GM20000 (cell line): ENCODE results near the gene TBC1D5.

Experiments used
- DNase-seq: peaks from one replicate; pipeline ENCODE4 v3.0.0; 2012; ENCODE audit warnings: low spot score
- TF ChIP-seq, protein P1 (sequence below): IDR thresholded peaks from 2 replicates; pipeline ENCODE4 v1.5.1; 2012; ENCODE audit warnings: mild to moderate bottlenecking, control low read depth; ENCODE audit errors: extremely low read depth, missing control alignments

TBC1D5 gene

GRCh38 chr3:17320266-17320665, 422.2 kb downstream of the TBC1D5 start:
- TF ChIP-seq, protein P1, sequence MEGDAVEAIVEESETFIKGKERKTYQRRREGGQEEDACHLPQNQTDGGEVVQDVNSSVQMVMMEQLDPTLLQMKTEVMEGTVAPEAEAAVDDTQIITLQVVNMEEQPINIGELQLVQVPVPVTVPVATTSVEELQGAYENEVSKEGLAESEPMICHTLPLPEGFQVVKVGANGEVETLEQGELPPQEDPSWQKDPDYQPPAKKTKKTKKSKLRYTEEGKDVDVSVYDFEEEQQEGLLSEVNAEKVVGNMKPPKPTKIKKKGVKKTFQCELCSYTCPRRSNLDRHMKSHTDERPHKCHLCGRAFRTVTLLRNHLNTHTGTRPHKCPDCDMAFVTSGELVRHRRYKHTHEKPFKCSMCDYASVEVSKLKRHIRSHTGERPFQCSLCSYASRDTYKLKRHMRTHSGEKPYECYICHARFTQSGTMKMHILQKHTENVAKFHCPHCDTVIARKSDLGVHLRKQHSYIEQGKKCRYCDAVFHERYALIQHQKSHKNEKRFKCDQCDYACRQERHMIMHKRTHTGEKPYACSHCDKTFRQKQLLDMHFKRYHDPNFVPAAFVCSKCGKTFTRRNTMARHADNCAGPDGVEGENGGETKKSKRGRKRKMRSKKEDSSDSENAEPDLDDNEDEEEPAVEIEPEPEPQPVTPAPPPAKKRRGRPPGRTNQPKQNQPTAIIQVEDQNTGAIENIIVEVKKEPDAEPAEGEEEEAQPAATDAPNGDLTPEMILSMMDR = no peak

DNA sequence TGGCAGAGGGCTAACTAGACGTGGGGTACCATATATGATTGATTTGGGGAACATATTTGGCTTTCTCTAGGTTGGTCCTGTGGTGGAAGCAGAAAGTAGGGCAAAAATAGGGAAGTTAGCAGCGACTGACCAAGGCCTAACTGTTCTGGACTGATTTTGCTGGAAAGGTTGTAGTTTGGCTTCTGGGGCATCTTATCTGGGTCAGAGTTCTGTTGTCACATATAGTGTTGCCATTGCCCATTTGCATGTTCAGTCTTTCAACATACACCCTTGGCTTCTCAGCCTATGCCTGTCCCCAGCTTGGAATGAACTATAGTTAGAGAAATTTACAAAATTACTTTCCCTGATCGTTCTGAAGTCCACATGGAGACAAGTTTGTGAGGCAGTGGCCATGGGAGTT, 426.5 kb downstream of the TBC1D5 start:
- DNase-seq = no peak

More at GRCh38 chr3:17320266-17320665, 422.2 kb downstream of the TBC1D5 start:
- no peak for DNase-seq

DNA sequence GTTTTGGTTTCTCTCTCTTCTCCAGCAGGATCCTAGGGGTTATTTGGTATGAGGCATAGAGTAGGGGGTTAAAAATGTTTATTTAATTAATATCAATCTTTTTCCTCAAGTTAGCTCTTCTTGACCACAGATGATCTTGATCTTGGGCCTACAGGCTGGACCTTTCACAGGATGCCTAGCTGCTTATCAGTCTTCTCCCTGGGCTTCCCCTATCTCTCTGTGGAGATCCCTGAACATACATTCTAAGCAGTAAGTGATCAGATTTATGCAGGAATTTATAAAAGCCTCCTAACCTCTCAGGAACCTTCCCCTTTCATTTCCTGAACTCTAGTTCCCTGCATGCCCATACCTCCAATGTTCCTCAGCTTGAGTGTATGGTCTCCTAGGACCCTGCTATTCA, 428.3 kb downstream of the TBC1D5 start:
- DNase-seq = no peak

More for the DNA sequence above, 426.5 kb downstream of the TBC1D5 start:
- TF ChIP-seq, protein P1 = no peak

GRCh38 chr3:17313746-17314145, 428.7 kb downstream of the TBC1D5 start:
- DNase-seq = no peak
- TF ChIP-seq, protein P1 = no peak

More for the DNA sequence above, 428.3 kb downstream of the TBC1D5 start:
- TF ChIP-seq, protein P1 = no peak

DNA sequence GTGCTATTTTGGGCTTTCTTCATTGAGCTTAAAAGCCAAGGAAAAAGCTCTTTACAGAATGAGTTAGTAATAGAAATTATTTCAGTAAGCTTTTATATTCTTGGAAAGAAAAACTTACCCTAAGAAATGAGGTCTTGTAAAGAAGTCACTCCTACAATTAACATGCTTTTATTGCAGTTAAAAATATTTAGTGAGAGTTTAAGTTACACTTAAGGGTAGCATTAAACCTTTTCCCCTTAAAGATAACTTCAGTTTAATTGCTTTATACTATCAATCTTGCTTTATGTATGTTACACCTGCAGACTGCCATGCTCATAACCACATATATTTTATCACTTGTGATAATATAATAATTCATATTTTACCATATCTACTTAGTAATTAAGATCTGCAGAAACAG, 431.4 kb downstream of the TBC1D5 start:
- TF ChIP-seq, protein P1 = no peak
- no peak for DNase-seq

GRCh38 chr3:17307887-17308286, 434.5 kb downstream of the TBC1D5 start:
- no peak for DNase-seq
- TF ChIP-seq, protein P1 = no peak

- no peak for DNase-seq
- TF ChIP-seq, protein P1 = no peak
These were observed 434.9 kb downstream of the TBC1D5 start for GRCh38 chr3:17307482-17307881.

DNA sequence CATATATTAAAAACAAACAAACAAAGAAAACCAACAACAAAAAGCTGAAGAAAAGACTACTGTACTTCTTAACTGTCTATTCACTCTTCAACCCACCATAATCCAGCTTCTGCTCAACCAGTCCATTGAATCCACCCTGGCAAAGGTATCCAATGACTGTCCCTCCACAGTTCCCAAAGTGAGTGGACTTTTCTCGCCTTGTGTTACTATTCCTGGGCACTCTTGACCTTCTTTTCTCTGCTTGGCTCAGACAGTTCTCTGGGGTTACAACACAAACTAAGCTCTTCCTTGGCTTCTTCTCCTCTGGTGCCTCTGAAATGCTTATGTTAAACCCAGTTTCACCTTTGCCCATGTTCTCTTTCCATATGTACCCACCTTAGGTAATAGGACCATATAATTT, 437.5 kb downstream of the TBC1D5 start:
- TF ChIP-seq, protein P1 = no peak
- DNase-seq = no peak
